Tibial nerve (tissue), 4 donors: Measurements from ENCODE around the gene MRPS14.

Experiments used
- EP300 ChIP-seq, 2 donors: sonication (generic); formaldehyde crosslinking; IDR thresholded peaks; one replicate each; pipeline ENCODE4 v1.6.1; 2017; ENCODE audit warnings: antibody characterized with exemption in 2 of 2, mild to moderate bottlenecking in 1 of 2
- POLR2A ChIP-seq, 2 donors: fragments of 450-650 bp; IDR thresholded peaks; one replicate each; pipeline ENCODE4 v1.6.1; 2017; ENCODE audit warnings: antibody characterized with exemption in 2 of 2, mild to moderate bottlenecking in 2 of 2, moderate library complexity in 2 of 2
- TF ChIP-seq, protein P1 (sequence below), 5 experiments: fragments of 200-600 bp in 3 of 5; fragments of 450-650 bp in 2 of 5; sonication (generic) in 3 of 5; IDR thresholded peaks; one replicate each; pipeline ENCODE4 v1.5.1; 2016 to 2019; ENCODE audit warnings: antibody characterized with exemption in 5 of 5, mild to moderate bottlenecking in 3 of 5, moderate library complexity in 2 of 5

DNA sequence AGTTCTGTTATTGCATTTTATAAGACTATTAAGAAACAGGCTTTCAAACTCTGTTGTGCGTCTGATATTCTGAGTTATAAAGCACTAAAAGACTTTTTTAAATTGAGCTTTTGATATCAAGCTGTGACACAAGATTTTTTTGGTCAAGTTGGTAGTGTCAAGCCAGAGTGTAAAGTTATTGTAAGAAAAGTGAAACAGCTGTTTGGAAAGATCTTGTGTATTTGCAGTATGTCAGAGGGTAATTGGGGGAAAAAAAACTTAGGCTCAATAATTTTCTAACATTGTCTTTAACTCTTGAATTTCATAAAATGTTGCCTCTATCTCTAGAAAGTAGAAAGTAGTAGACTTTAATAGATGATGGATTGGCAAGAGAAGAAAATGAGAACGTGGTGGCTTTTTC is 19.7 kb downstream of the MRPS14 start:
- TF ChIP-seq POLR2A (IDR thresholded peaks at IDR 0.05) = no peak
- TF ChIP-seq, protein P1, sequence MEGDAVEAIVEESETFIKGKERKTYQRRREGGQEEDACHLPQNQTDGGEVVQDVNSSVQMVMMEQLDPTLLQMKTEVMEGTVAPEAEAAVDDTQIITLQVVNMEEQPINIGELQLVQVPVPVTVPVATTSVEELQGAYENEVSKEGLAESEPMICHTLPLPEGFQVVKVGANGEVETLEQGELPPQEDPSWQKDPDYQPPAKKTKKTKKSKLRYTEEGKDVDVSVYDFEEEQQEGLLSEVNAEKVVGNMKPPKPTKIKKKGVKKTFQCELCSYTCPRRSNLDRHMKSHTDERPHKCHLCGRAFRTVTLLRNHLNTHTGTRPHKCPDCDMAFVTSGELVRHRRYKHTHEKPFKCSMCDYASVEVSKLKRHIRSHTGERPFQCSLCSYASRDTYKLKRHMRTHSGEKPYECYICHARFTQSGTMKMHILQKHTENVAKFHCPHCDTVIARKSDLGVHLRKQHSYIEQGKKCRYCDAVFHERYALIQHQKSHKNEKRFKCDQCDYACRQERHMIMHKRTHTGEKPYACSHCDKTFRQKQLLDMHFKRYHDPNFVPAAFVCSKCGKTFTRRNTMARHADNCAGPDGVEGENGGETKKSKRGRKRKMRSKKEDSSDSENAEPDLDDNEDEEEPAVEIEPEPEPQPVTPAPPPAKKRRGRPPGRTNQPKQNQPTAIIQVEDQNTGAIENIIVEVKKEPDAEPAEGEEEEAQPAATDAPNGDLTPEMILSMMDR (IDR thresholded peaks at IDR 0.05) = no peak
- no peak for TF ChIP-seq EP300 (IDR thresholded peaks at IDR 0.05)
